OCI-LY1 (cell line): ENCODE results near the gene IRX4.

Source experiments
- H2AFZ ChIP-seq: fragments of 200-600 bp; sonication (generic), shearing (Covaris generic); 2 replicates; pipeline ENCODE4 v1.6.0; 2014; ENCODE audit warnings: antibody characterized with exemption, mild to moderate bottlenecking, low read length
- H3F3A ChIP-seq: fragments of 200-600 bp; sonication (generic), shearing (Covaris generic); 2 replicates; pipeline ENCODE4 v1.6.0; 2014; ENCODE audit warnings: mild to moderate bottlenecking, antibody characterized with exemption, low read length, moderate library complexity; ENCODE audit not compliant: insufficient read depth
- H3K27ac ChIP-seq: fragments of 200-600 bp; sonication (generic); 2 replicates; pipeline ENCODE4 v1.5.1; 2014; ENCODE audit warnings: low read length, mixed run types, mild to moderate bottlenecking, low read depth; ENCODE audit not compliant: poor library complexity, severe bottlenecking
- H3K27me3 ChIP-seq: fragments of 200-600 bp; sonication (generic); 2 replicates; pipeline ENCODE4 v1.6.0; 2014; ENCODE audit warnings: antibody characterized with exemption, mild to moderate bottlenecking, low read length, moderate library complexity; ENCODE audit not compliant: insufficient read depth
- H3K36me3 ChIP-seq: fragments of 200-600 bp; sonication (generic); 2 replicates; pipeline ENCODE4 v1.6.1; 2014; ENCODE audit warnings: mild to moderate bottlenecking, antibody characterized with exemption, low read length, moderate library complexity, mixed read lengths; ENCODE audit not compliant: insufficient read depth
- H3K4me1 ChIP-seq: fragments of 200-600 bp; sonication (generic); 2 replicates; pipeline ENCODE4 v1.5.1; 2014; ENCODE audit warnings: mild to moderate bottlenecking, low read length, moderate library complexity; ENCODE audit not compliant: insufficient read depth, severe bottlenecking
- H3K4me2 ChIP-seq: fragments of 200-600 bp; sonication (generic), shearing (Covaris generic); 2 replicates; pipeline ENCODE4 v1.6.1; 2014; ENCODE audit warnings: low read length
- H3K4me3 ChIP-seq: fragments of 200-600 bp; sonication (generic); 2 replicates; pipeline ENCODE4 v1.5.1; 2014; ENCODE audit warnings: low read length, low read depth, mild to moderate bottlenecking, mixed read lengths; ENCODE audit not compliant: poor library complexity, severe bottlenecking
- H3K79me2 ChIP-seq: fragments of 200-600 bp; shearing (Covaris generic); 2 replicates; pipeline ENCODE4 v1.6.1; 2016; ENCODE audit warnings: mixed run types, low read length, mixed read lengths; ENCODE audit not compliant: insufficient read depth
- H3K9ac ChIP-seq: fragments of 200-600 bp; sonication (generic), shearing (Covaris generic); 2 replicates; pipeline ENCODE4 v1.6.1; 2014; ENCODE audit warnings: mild to moderate bottlenecking, low read length, mixed read lengths
- H3K9me2 ChIP-seq: fragments of 200-600 bp; sonication (generic), shearing (Covaris generic); 2 replicates; pipeline ENCODE4 v1.6.1; 2014; ENCODE audit warnings: low read depth, mild to moderate bottlenecking, low read length, mixed read lengths
- H3K9me3 ChIP-seq: fragments of 200-600 bp; shearing (Covaris generic); 2 replicates; pipeline ENCODE4 v1.6.1; 2014; ENCODE audit warnings: low read length, mixed read lengths
- H4K20me1 ChIP-seq: fragments of 200-600 bp; sonication (generic), shearing (Covaris generic); 2 replicates; pipeline ENCODE4 v1.6.0; 2016; ENCODE audit warnings: mild to moderate bottlenecking, low read length; ENCODE audit not compliant: insufficient read depth
- EZH2 ChIP-seq: fragments of 200-600 bp; sonication (generic), shearing (Covaris generic); IDR thresholded peaks from 2 replicates; pipeline ENCODE4 v1.8.0; 2017; ENCODE audit warnings: borderline replicate concordance, mixed run types, mild to moderate bottlenecking, antibody characterized with exemption, low read length, moderate library complexity, mixed read lengths
- TF ChIP-seq, protein P1 (sequence below): fragments of 200-600 bp; sonication (generic), shearing (Covaris generic); IDR thresholded peaks from 2 replicates; pipeline ENCODE4 v1.5.1; 2017; ENCODE audit warnings: mild to moderate bottlenecking, antibody characterized with exemption, low read length, moderate library complexity, mixed read lengths

The IRX4 gene

DNA sequence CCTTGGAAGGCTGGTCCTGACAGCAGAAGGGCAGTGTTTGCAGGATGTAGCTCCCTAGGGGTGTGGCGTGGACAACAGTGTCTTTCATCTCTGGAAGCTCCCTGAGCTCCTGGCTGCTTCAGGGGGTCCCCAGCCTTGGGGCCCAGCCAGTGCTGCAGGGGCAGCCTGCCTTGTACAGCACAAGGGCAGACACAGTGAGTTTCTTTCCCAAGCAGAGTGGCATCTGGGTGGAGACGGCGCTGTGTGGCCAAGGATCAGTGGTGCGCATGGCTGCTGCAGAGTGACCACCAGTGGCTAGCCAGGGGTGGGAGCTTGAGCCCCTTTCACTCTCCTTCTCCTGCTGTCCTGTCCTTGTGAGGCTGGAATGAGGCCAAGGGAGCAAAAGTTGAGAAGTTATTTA is 7.6 kb upstream of the IRX4 start:
- no peak overlapping the region for H3K4me3 ChIP-seq
- no peaks in the 10 kb centered on the region for H3F3A ChIP-seq
- H3K27ac ChIP-seq, result no peak overlapping the region
- H3K9ac ChIP-seq, result no peak overlapping the region
- H3K9me2 ChIP-seq, result no peaks in the 10 kb centered on the region
- no peaks in the 10 kb centered on the region for H3K4me1 ChIP-seq
- H2AFZ ChIP-seq, result no peak overlapping the region
- TF ChIP-seq EZH2, result no peak
- TF ChIP-seq, protein P1, sequence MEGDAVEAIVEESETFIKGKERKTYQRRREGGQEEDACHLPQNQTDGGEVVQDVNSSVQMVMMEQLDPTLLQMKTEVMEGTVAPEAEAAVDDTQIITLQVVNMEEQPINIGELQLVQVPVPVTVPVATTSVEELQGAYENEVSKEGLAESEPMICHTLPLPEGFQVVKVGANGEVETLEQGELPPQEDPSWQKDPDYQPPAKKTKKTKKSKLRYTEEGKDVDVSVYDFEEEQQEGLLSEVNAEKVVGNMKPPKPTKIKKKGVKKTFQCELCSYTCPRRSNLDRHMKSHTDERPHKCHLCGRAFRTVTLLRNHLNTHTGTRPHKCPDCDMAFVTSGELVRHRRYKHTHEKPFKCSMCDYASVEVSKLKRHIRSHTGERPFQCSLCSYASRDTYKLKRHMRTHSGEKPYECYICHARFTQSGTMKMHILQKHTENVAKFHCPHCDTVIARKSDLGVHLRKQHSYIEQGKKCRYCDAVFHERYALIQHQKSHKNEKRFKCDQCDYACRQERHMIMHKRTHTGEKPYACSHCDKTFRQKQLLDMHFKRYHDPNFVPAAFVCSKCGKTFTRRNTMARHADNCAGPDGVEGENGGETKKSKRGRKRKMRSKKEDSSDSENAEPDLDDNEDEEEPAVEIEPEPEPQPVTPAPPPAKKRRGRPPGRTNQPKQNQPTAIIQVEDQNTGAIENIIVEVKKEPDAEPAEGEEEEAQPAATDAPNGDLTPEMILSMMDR, result no peak
- H3K4me2 ChIP-seq, result no peak overlapping the region
- H3K79me2 ChIP-seq, result no peaks in the 10 kb centered on the region
- H3K27me3 ChIP-seq, result no peaks in the 10 kb centered on the region
- H3K9me3 ChIP-seq, result no peaks in the 10 kb centered on the region
- no peaks in the 10 kb centered on the region for H4K20me1 ChIP-seq
- H3K36me3 ChIP-seq, result no peaks in the 10 kb centered on the region

DNA sequence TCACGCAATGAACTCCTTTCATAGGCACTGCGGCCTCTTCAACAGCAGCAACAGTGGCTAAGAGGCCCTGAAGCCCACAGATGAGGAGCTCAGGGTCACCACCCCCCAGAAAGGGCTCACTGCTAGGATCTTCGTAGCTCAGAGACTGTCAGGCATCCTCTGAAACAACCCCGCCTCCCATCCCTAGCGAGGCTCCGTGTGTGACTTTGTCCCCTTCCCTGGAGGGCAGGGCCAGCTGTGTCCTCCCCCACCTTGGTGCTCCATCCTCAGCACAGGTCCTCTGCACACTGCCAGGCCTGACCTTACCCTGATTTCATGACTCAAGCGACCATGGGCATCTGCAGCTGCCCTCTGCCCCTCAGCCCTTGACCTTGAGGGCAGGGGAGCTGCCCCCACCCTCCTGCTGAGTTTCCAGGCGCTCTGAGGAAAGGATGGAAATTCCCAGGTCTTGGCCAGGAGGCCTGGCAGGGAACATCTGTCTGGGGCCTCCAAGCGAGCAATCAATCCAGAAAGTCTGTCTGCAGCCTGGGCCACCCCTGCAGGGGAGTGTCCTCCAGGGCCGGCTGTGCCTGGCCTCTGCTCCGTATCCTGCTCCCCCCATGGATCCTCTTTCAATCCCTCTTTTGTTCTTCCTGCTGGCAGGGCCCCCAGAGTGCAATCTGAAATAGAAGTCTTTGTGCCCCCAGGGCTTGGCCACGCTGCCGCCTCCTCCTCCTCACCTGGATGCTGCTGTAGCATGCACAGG is 6.8 kb upstream of the IRX4 start:
- no peaks in the 10 kb centered on the region for H4K20me1 ChIP-seq
- no peak overlapping the region for H3K4me2 ChIP-seq
- no peaks in the 10 kb centered on the region for H3K79me2 ChIP-seq
- no peak overlapping the region for H3K4me3 ChIP-seq
- H3K4me1 ChIP-seq, result no peaks in the 10 kb centered on the region
- H3K9me3 ChIP-seq, result no peaks in the 10 kb centered on the region
- H3K27me3 ChIP-seq, result no peaks in the 10 kb centered on the region
- no peak overlapping the region for H3K9ac ChIP-seq
- no peaks in the 10 kb centered on the region for H3K36me3 ChIP-seq
- TF ChIP-seq EZH2, result no peak
- no peak overlapping the region for H3K27ac ChIP-seq
- no peaks in the 10 kb centered on the region for H3K9me2 ChIP-seq
- no peak overlapping the region for H2AFZ ChIP-seq
- H3F3A ChIP-seq, result no peaks in the 10 kb centered on the region

DNA sequence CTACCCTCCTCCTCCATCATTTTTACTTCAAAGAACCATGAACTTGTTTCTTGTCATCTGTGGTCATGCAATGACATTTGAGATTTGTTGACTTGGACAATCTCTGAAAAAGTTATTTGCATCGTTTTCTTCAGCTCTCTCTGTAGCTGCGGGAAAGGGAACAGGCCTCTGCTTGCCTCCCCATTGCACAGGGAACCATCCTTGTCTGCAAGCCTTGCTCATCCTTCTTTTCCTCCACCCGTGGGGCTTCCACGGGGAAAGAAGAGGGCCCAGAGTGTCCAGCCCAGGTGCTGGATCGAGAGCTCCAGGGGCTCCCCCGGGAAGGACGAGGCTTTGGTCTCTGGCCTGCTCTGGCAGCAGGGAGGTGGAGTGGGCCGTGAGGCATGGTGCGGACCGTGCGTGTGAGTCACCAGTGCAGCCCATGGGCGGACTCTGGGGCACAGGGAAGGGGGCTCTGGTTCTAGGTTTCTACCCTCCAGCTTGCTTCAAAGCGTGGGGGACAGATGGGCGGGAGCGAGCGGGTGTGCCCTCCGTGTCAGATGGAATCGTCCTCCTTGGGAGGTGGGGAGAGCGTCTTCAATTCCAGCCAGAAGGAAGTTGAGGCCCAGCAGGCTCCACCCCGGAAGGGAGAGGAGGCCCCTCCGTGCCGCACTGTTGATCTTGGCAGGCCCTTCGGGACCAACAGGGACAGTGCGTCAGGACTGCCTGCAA is 6.0 kb upstream of the IRX4 start:
- Histone ChIP-seq H3K4me2 (no peak overlapping the region), H2AFZ (no peak overlapping the region), H3K27ac (no peak overlapping the region), H3K36me3 (no peaks in the 10 kb centered on the region), H3K4me1 (no peaks in the 10 kb centered on the region), H3K27me3 (no peaks in the 10 kb centered on the region), H3F3A (no peaks in the 10 kb centered on the region), H3K4me3 (no peak overlapping the region), H3K79me2 (no peaks in the 10 kb centered on the region), H4K20me1 (no peaks in the 10 kb centered on the region), H3K9me2 (no peaks in the 10 kb centered on the region), H3K9me3 (no peaks in the 10 kb centered on the region), H3K9ac (no peak overlapping the region)
- no peak for TF ChIP-seq EZH2
- TF ChIP-seq, protein P1, result no peak
